PC-9 (cell line): ENCODE results near the gene BHLHE40. TPM values are rescaled to one million over a fixed set of nuclear protein-coding genes. Genes with fewer than 3 reads are reported as not detected.
"Not testable (repeated sequence)": the region's sequence is repeated elsewhere in the genome, so short reads cannot be mapped to it uniquely, and the experiment has no call there.

ENCODE experiments used
- BruUV-seq: library from RNA; stranded (reverse); fragments of 400-500 nt; replicated peaks from 2 replicates; lab custom pipeline; 2021; lab: Mats Ljungman, UMichigan
- CTCF ChIA-PET: fragments of 300-600 bp; sonication (Branson Sonifier 250); formaldehyde crosslinking; loops from one replicate; lab custom pipeline; 2022; ENCODE audit warnings: antibody characterized with exemption; lab: Charles Lee
- POLR2A ChIA-PET: fragments of 300-600 bp; sonication (Branson Sonifier 250); formaldehyde crosslinking; loops from one replicate; lab custom pipeline; 2022; ENCODE audit warnings: antibody characterized with exemption; ENCODE audit not compliant: unreplicated experiment; lab: Charles Lee
- DNase-seq, 2 experiments: peaks; one replicate each; pipeline versions ENCODE4 v3.0.0 to v3.0.0-alpha.2; 2015 to 2022; ENCODE audit warnings: mixed read lengths in 1 of 2
- H2AFZ ChIP-seq: fragments of 200-600 bp; sonication (generic); 2 replicates; pipeline ENCODE4 v1.8.1; 2017; ENCODE audit warnings: antibody characterized with exemption
- H3F3A ChIP-seq: fragments of 200-600 bp; sonication (generic); 2 replicates; pipeline ENCODE4 v1.8.1; 2017; ENCODE audit warnings: antibody characterized with exemption, mild to moderate bottlenecking, low read depth; ENCODE audit not compliant: insufficient read depth
- H3K27ac ChIP-seq: fragments of 200-600 bp; sonication (generic); 2 replicates; pipeline ENCODE4 v1.6.1; 2016; ENCODE audit warnings: mixed run types
- H3K27me3 ChIP-seq: fragments of 200-600 bp; sonication (generic); 2 replicates; pipeline ENCODE4 v1.6.1; 2016; ENCODE audit warnings: low read depth, mixed run types; ENCODE audit not compliant: insufficient read depth
- H3K36me3 ChIP-seq: fragments of 200-600 bp; sonication (generic); 2 replicates; pipeline ENCODE4 v1.6.1; 2016; ENCODE audit warnings: low read depth, mixed run types
- H3K4me1 ChIP-seq: fragments of 200-600 bp; sonication (generic); replicated peaks from 2 replicates; pipeline ENCODE4 v1.6.1; 2016; ENCODE audit warnings: mixed run types; ENCODE audit not compliant: insufficient read depth
- H3K4me2 ChIP-seq: fragments of 200-600 bp; sonication (generic); 2 replicates; pipeline ENCODE4 v1.6.1; 2017; ENCODE audit warnings: mixed run types
- H3K4me3 ChIP-seq: fragments of 200-600 bp; sonication (generic); 2 replicates; pipeline ENCODE4 v1.6.1; 2016; ENCODE audit warnings: mixed run types
- H3K79me2 ChIP-seq: fragments of 200-600 bp; sonication (generic); 2 replicates; pipeline ENCODE4 v1.6.1; 2017; ENCODE audit warnings: low read depth, mixed run types
- H3K9me2 ChIP-seq: fragments of 200-600 bp; sonication (generic); 2 replicates; pipeline ENCODE4 v1.8.1; 2017; ENCODE audit warnings: mild to moderate bottlenecking; ENCODE audit not compliant: insufficient read depth
- H3K9me3 ChIP-seq: fragments of 200-600 bp; sonication (generic); 2 replicates; pipeline ENCODE4 v1.8.1; 2016; ENCODE audit warnings: low read depth; ENCODE audit not compliant: insufficient read depth
- H4K20me1 ChIP-seq: fragments of 200-600 bp; sonication (generic); 2 replicates; pipeline ENCODE4 v1.8.1; 2017; ENCODE audit not compliant: insufficient read depth
- CTCF ChIP-seq: fragments of 200-600 bp; sonication (generic); conservative IDR thresholded peaks from 2 replicates; pipeline ENCODE4 v1.6.1; 2017; ENCODE audit warnings: mixed run types, antibody characterized with exemption, mild to moderate bottlenecking, moderate library complexity
- EZH2 ChIP-seq: fragments of 200-600 bp; sonication (generic); IDR thresholded peaks from 2 replicates; pipeline ENCODE4 v1.8.0; 2017; ENCODE audit warnings: antibody characterized with exemption, low read depth
- intact Hi-C: fragments of 100-400 bp; cut with micrococcal nuclease; formaldehyde crosslinking; loops from one replicate; pipeline ENCODE4 v1.10.0; 2022; ENCODE audit not compliant: unreplicated experiment
- total RNA-seq: library from RNA; stranded (reverse); gene quantifications from 2 replicates; pipeline ENCODE4 v1.2.3, GENCODE V29; 2021

Gene BHLHE40
- total RNA-seq, 1 experiment from 2014 or later, result 45.5 TPM

- no peak for TF ChIP-seq CTCF
- TF ChIP-seq EZH2, result no peak
- ChIA-PET CTCF (no interaction called here), POLR2A (no interaction called here)
- Histone ChIP-seq H3K9me2 (no peaks in the 10 kb centered on the region), H4K20me1 (no peaks in the 10 kb centered on the region), H3K4me2 (no peak overlapping the region), H3K9me3 (no peaks in the 10 kb centered on the region), H3K27me3 (no peaks in the 10 kb centered on the region), H3F3A (no peaks in the 10 kb centered on the region), H2AFZ (no peak overlapping the region), H3K27ac (no peak overlapping the region), H3K79me2 (no peaks in the 10 kb centered on the region), H3K4me1 (no peaks in the 10 kb centered on the region), H3K4me3 (no peak overlapping the region), H3K36me3 (no peaks in the 10 kb centered on the region)
- intact Hi-C loops, result no loop called here
- BruUV-seq, result no TSS peak
- no peak for DNase-seq
These were observed 20.1 kb upstream of the BHLHE40 start for GRCh38 chr3:4959180-4959579.

- H3K9me2 ChIP-seq, POLR2A ChIA-PET, H3K9me3 ChIP-seq, H3K27ac ChIP-seq, H3K4me2 ChIP-seq, H3F3A ChIP-seq, H3K79me2 ChIP-seq, CTCF ChIA-PET, H2AFZ ChIP-seq, H3K4me1 ChIP-seq, H4K20me1 ChIP-seq, intact Hi-C loops, H3K36me3 ChIP-seq, H3K4me3 ChIP-seq, H3K27me3 ChIP-seq, BruUV-seq, DNase-seq: not testable (repeated sequence)
These were observed 17.4 kb upstream of the BHLHE40 start for GRCh38 chr3:4961865-4962264.

- CTCF ChIA-PET, result no interaction called here
- intact Hi-C loops, result no loop called here
- POLR2A ChIA-PET, result no interaction called here
These were observed 15.3 kb upstream of the BHLHE40 start for GRCh38 chr3:4963669-4964570.

GRCh38 chr3:4966006-4966405 is 13.2 kb upstream of the BHLHE40 start:
- CTCF ChIA-PET, H3K36me3 ChIP-seq, DNase-seq, H3K9me3 ChIP-seq, H3K4me3 ChIP-seq, H3K4me1 ChIP-seq, H3F3A ChIP-seq, POLR2A ChIA-PET, H3K27me3 ChIP-seq, H4K20me1 ChIP-seq, H3K4me2 ChIP-seq, H2AFZ ChIP-seq, H3K27ac ChIP-seq, BruUV-seq, H3K9me2 ChIP-seq, intact Hi-C loops, H3K79me2 ChIP-seq: not testable (repeated sequence)

More at GRCh38 chr3:4963669-4964570, 15.3 kb upstream of the BHLHE40 start:
- Histone ChIP-seq H3F3A (no peaks in the 10 kb centered on the region), H3K4me2 (no peak overlapping the region), H4K20me1 (no peaks in the 10 kb centered on the region), H3K9me3 (no peaks in the 10 kb centered on the region), H3K27ac (no peak overlapping the region), H3K27me3 (no peaks in the 10 kb centered on the region), H2AFZ (no peak overlapping the region), H3K79me2 (no peaks in the 10 kb centered on the region), H3K36me3 (no peaks in the 10 kb centered on the region), H3K4me1 (no peaks in the 10 kb centered on the region), H3K9me2 (no peaks in the 10 kb centered on the region), H3K4me3 (no peak overlapping the region)
- no TSS peak for BruUV-seq
- DNase-seq, result no peak
- TF ChIP-seq CTCF, result no peak
- no peak for TF ChIP-seq EZH2

- H3K79me2 ChIP-seq, DNase-seq, H3K4me1 ChIP-seq, H3K36me3 ChIP-seq, H3K27me3 ChIP-seq, H3K9me3 ChIP-seq, H3K27ac ChIP-seq, H2AFZ ChIP-seq, H3K4me3 ChIP-seq, H3F3A ChIP-seq, BruUV-seq, POLR2A ChIA-PET, H4K20me1 ChIP-seq, H3K9me2 ChIP-seq, CTCF ChIA-PET, intact Hi-C loops, H3K4me2 ChIP-seq: not testable (repeated sequence)
These were observed 11.6 kb upstream of the BHLHE40 start for GRCh38 chr3:4967683-4968082.

- H3K9me3 ChIP-seq, DNase-seq: not testable (repeated sequence)
These were observed 7.8 kb upstream of the BHLHE40 start for GRCh38 chr3:4971437-4971836.

More at GRCh38 chr3:4971437-4971836, 7.8 kb upstream of the BHLHE40 start:
- H3K4me1 ChIP-seq, H4K20me1 ChIP-seq, H2AFZ ChIP-seq, H3F3A ChIP-seq, H3K36me3 ChIP-seq, H3K4me3 ChIP-seq, BruUV-seq, H3K4me2 ChIP-seq, H3K27me3 ChIP-seq, POLR2A ChIA-PET, CTCF ChIA-PET, H3K79me2 ChIP-seq, intact Hi-C loops, H3K27ac ChIP-seq, H3K9me2 ChIP-seq: not testable (repeated sequence)
